SJSA1 (cell line): Measurements from ENCODE around the gene HYDIN. TPM values are rescaled to one million over a fixed set of nuclear protein-coding genes. Genes with fewer than 3 reads are reported as not detected.

Source experiments
- DNase-seq, 2 experiments: peaks; one replicate each; pipeline ENCODE4 v3.0.0-alpha.2; 2015 to 2020; ENCODE audit warnings: low spot score in 2 of 2, low read depth in 1 of 2
- H3K27ac ChIP-seq: fragments of 250-450 bp; sonication (Bioruptor Pico); 2 replicates; pipeline ENCODE4 v1.5.1; 2020; ENCODE audit warnings: mild to moderate bottlenecking, moderate library complexity
- H3K27me3 ChIP-seq: fragments of 250-450 bp; sonication (Bioruptor Pico); replicated peaks from 2 replicates; pipeline ENCODE4 v1.5.1; 2020; ENCODE audit warnings: mild to moderate bottlenecking, moderate library complexity
- H3K36me3 ChIP-seq: fragments of 250-450 bp; sonication (Bioruptor Pico); 2 replicates; pipeline ENCODE4 v1.5.1; 2020; ENCODE audit warnings: mild to moderate bottlenecking
- H3K4me1 ChIP-seq: fragments of 250-450 bp; sonication (Bioruptor Pico); replicated peaks from 2 replicates; pipeline ENCODE4 v1.6.1; 2021; ENCODE audit warnings: mild to moderate bottlenecking
- H3K4me3 ChIP-seq: fragments of 250-450 bp; sonication (Bioruptor Pico); 2 replicates; pipeline ENCODE4 v1.5.1; 2020; ENCODE audit warnings: mild to moderate bottlenecking
- H3K9me3 ChIP-seq: fragments of 250-450 bp; sonication (Bioruptor Pico); replicated peaks from 2 replicates; pipeline ENCODE4 v1.5.1; 2020; ENCODE audit warnings: mild to moderate bottlenecking
- total RNA-seq: library from RNA; depleted of rRNA; stranded (reverse); fragments of >200 nt; shearing (Covaris generic); gene quantifications from 2 replicates; pipeline ENCODE4 v1.2.3, GENCODE V29; 2014; rRNA removed

The HYDIN gene
- 0.16 TPM in 1 of 2 replicates, not detected in the other for total RNA-seq

DNA sequence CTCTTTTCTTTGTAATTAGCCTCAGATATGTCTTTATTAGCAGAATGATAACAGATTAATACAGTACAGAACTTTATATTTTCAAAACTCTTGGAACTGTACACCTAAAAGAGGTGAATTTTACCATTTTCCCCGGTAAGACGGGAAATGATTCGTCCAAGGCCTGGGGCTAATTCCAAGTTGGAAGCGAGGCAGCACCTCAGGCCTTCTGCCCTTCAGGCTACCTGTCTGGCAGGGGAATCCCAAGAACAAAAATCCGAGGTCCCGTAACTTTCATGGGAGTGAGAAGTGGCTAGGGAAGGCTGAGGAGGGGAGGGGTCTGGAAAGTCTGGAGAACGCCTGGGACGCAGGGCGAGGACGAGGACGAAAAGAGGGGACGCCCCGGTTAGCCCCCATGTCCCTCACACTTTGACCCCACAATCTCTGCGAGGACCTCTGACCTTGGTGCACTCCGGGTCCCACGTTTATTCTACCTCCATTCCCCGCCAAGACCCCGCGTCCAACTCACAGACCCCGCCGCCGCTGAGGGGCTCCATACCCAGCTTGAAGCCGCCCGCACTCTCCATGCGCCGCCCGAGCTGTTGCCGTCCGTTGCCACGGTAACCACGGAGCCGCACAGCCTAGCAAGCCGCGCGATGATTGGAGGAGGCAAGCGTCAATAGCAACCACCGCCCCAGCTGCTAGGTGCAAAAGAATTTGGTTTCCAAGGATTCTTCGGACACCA, at the start of gene HYDIN:
Gene HYDIN, minus strand, starts transcription at position 601 of the 724 bp plus-strand sequence. CDS start 43,827 bp downstream, outside the sequence.
- Histone ChIP-seq H3K27ac (no peak within 1 kb of the TSS), H3K9me3 (peaks cover 7% of the 10 kb centered on the region), H3K4me3 (no peak within 1 kb of the TSS), H3K36me3 (no peaks in the 10 kb centered on the region), H3K27me3 (no peaks in the 10 kb centered on the region; the same call in 1 of the 2 replicates), H3K4me1 (no peaks in the 10 kb centered on the region)
- peak in 1 of 2 experiments; percentile 51 for DNase-seq

GRCh38 chr16:71276589-71277334, 46.2 kb upstream of the HYDIN start:
- no peak overlapping the region for H3K4me3 ChIP-seq
- H3K27ac ChIP-seq = no peak overlapping the region
- H3K9me3 ChIP-seq = no peaks in the 10 kb centered on the region
- no peaks in the 10 kb centered on the region for H3K36me3 ChIP-seq
- no peaks in the 10 kb centered on the region for H3K4me1 ChIP-seq
- no peak for DNase-seq
- no peaks in the 10 kb centered on the region; the same call in 1 of the 2 replicates for H3K27me3 ChIP-seq

- Histone ChIP-seq H3K9me3 (no peaks in the 10 kb centered on the region), H3K27me3 (peaks cover 4% of the 10 kb centered on the region; the same call in 1 of the 2 replicates), H3K4me3 (no peak overlapping the region), H3K4me1 (no peaks in the 10 kb centered on the region), H3K27ac (no peak overlapping the region), H3K36me3 (no peaks in the 10 kb centered on the region)
- DNase-seq = no peak
Measured at GRCh38 chr16:71273384-71273783, 42.9 kb upstream of the HYDIN start.

GRCh38 chr16:71264299-71264698, 33.8 kb upstream of the HYDIN start:
- Histone ChIP-seq H3K4me3 (no peak overlapping the region), H3K36me3 (no peaks in the 10 kb centered on the region), H3K27ac (no peak overlapping the region), H3K9me3 (no peaks in the 10 kb centered on the region), H3K4me1 (no peaks in the 10 kb centered on the region), H3K27me3 (peaks cover 4% of the 10 kb centered on the region; the same call in 1 of the 2 replicates)
- DNase-seq = no peak

- Histone ChIP-seq H3K4me1 (no peaks in the 10 kb centered on the region), H3K27ac (no peak overlapping the region), H3K36me3 (no peaks in the 10 kb centered on the region), H3K27me3 (peaks cover 4% of the 10 kb centered on the region; the same call in 1 of the 2 replicates), H3K4me3 (no peak overlapping the region), H3K9me3 (no peaks in the 10 kb centered on the region)
- no peak for DNase-seq
Measured at GRCh38 chr16:71263582-71263981, 33.1 kb upstream of the HYDIN start.

DNA sequence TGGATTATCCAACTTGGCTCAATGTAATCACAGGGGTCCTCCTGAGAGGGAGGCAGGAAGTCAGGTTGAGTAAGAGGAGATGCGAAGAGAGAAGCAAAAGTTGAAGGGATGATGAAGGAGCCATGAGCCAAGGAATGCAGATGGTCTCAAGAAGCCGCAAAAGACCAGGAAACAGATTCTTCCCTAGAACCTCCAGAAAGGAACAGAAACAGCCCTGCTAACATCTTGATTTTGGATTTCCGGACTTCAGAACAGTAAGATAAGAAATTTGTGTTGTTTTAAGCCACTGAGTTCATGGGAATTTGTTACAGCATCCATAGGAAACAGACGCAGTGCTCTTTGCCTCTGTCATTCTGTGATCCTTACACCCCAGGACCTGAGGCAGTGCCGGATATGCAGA, 31.9 kb upstream of the HYDIN start:
- H3K27me3 ChIP-seq = peaks cover 4% of the 10 kb centered on the region
- no peak overlapping the region for H3K27ac ChIP-seq
- no peaks in the 10 kb centered on the region for H3K4me1 ChIP-seq
- no peak for DNase-seq
- H3K36me3 ChIP-seq = no peaks in the 10 kb centered on the region
- H3K9me3 ChIP-seq = no peaks in the 10 kb centered on the region
- no peak overlapping the region for H3K4me3 ChIP-seq

DNA sequence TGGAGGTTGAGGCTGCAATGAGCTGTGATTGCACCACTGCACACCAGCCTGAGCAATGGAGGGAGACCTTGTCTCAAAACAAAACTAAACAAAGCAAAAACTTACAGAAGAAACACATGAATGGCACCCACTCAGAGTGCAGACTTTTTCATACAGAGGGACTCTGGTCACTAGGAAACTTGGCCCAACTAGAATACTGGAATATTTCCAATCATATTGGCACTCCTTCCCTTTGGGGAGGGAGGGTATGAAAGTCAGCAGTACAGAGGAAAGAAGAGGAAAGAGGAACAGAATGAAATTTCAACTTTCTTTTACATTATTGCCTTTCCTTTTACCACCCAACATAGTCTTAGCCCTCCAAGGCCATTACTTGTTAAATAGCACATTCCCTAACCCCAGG, 30.5 kb upstream of the HYDIN start:
- Histone ChIP-seq H3K4me1 (no peaks in the 10 kb centered on the region), H3K4me3 (no peak overlapping the region), H3K27me3 (peaks cover 4% of the 10 kb centered on the region), H3K27ac (no peak overlapping the region), H3K36me3 (no peaks in the 10 kb centered on the region), H3K9me3 (no peaks in the 10 kb centered on the region)
- DNase-seq = no peak

DNA sequence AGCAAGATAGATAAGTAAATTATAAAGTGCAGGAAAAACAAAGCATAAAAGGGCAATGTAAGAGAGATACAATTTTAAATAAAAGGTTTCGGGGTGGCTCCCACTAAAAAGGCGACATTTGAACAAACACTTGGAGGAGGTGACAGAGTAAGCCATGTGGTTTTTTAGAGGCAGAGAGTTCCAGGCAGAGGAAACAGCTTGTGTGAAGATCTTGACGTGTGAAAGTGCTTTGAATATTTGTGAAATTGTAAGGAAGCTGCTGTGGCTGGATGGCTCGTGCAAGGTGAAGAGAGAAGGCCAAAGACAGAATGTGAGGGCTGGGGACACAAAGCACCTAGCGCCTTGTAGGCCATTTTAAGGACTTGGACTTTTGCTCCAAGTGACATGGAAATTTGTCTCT, 28.6 kb upstream of the HYDIN start:
- Histone ChIP-seq H3K4me3 (no peak overlapping the region), H3K27me3 (no peaks in the 10 kb centered on the region; the same call in none of the 2 replicates), H3K9me3 (no peaks in the 10 kb centered on the region), H3K4me1 (no peaks in the 10 kb centered on the region), H3K27ac (no peak overlapping the region), H3K36me3 (no peaks in the 10 kb centered on the region)
- no peak for DNase-seq

DNA sequence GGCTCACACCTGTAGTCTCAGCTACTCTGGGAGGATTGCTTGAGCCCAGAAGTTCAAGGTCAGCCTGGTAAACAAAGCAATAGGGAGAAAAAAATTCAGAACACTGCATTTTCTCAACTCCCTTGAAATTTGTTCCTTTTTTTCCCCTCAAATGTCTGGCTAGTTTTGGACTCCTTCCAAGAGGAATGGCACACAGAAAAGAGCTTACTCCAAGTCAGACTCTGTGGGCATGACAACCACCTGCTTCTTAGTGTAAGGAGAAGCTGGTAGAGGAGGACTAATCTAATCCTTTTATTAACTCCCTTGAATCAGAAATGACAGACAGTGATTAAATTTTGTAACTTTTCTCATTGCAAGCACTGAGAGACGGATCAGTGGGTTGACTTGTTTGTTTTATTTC, 27.9 kb upstream of the HYDIN start:
- H3K27ac ChIP-seq = no peak overlapping the region
- DNase-seq = no peak
- H3K4me3 ChIP-seq = no peak overlapping the region
- no peaks in the 10 kb centered on the region for H3K36me3 ChIP-seq
- H3K27me3 ChIP-seq = no peaks in the 10 kb centered on the region; the same call in none of the 2 replicates
- H3K9me3 ChIP-seq = no peaks in the 10 kb centered on the region
- H3K4me1 ChIP-seq = no peaks in the 10 kb centered on the region

GRCh38 chr16:71257768-71258167, 27.2 kb upstream of the HYDIN start:
- H3K27me3 ChIP-seq = no peaks in the 10 kb centered on the region; the same call in none of the 2 replicates
- H3K27ac ChIP-seq = no peak overlapping the region
- no peaks in the 10 kb centered on the region for H3K36me3 ChIP-seq
- H3K4me3 ChIP-seq = no peak overlapping the region
- no peaks in the 10 kb centered on the region for H3K4me1 ChIP-seq
- no peaks in the 10 kb centered on the region for H3K9me3 ChIP-seq
- DNase-seq = no peak

DNA sequence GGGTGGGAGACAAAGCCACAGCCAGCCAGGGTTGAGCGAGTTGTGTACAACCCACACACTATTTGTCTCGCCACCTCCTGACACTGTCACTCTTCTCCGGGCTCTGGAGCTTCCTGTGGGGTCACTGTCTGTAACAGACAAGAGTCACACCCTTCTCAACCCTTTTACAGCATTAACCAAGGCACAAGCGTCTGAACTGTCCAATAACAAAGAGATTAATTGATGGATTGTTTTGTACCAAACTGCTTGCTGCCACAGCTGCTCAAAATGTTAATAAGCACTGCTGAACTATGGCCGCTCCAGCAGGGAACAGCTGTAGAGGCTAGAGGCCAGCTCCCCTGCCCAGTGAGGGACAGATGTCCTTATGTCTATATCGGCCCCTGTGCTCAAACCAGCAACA, 25.2 kb upstream of the HYDIN start:
- no peak overlapping the region for H3K4me3 ChIP-seq
- no peak overlapping the region for H3K27ac ChIP-seq
- no peak for DNase-seq
- H3K4me1 ChIP-seq = no peaks in the 10 kb centered on the region
- no peaks in the 10 kb centered on the region; the same call in none of the 2 replicates for H3K27me3 ChIP-seq
- H3K9me3 ChIP-seq = no peaks in the 10 kb centered on the region
- no peaks in the 10 kb centered on the region for H3K36me3 ChIP-seq

GRCh38 chr16:71254832-71255525, 24.5 kb upstream of the HYDIN start:
- DNase-seq = no peak
- Histone ChIP-seq H3K36me3 (no peaks in the 10 kb centered on the region), H3K27ac (no peak overlapping the region), H3K4me1 (no peaks in the 10 kb centered on the region), H3K9me3 (no peaks in the 10 kb centered on the region), H3K4me3 (no peak overlapping the region), H3K27me3 (no peaks in the 10 kb centered on the region; the same call in none of the 2 replicates)

DNA sequence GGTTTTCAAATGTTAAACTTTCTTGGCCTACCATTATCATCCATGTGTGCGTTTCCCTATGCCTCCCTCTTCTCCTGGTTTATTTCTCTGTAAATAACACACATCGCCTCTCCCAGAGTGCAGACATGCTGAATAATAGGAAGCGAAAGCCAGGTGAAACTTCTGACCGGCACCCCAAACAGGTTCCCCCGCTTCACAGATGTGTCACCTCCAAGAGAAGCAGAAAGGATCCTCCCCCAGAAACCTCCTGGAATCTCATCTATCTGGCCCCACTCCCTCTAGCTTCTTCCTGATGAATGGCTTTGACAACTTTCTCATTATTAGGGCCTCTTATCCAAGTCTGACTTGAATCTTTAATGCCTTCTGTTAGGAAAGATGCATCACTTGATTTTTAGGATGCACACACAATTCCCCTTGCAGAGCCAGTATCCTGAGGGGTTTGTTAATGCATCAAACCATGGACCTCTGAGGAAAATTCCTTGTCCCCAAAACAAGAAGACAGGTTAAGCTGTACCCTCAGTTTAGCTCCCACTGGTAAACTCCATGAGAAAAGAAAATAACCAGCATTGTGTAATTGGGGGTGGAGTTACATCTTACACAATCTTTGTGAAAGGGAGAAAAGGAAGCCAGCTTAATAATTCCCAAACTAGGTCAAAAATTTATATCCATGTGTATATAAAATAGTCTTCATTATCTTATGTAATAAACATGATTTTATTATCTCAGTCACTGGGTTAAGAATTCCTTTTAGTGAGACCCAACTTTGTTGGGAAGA, 20.1 kb upstream of the HYDIN start:
- DNase-seq = no peak
- Histone ChIP-seq H3K27ac (no peak overlapping the region), H3K4me1 (no peaks in the 10 kb centered on the region), H3K9me3 (no peaks in the 10 kb centered on the region), H3K27me3 (no peaks in the 10 kb centered on the region; the same call in 1 of the 2 replicates), H3K36me3 (no peaks in the 10 kb centered on the region), H3K4me3 (no peak overlapping the region)
